Neural cell (in vitro differentiated cells): Measurements from ENCODE around the gene PTPRF. TPM values are rescaled to one million over a fixed set of nuclear protein-coding genes. Genes with fewer than 3 reads are reported as not detected.

ENCODE experiments used
- H2AFZ ChIP-seq: fragments of 200-600, 300-800 bp; sonication (generic), shearing (Covaris generic); 2 replicates; pipeline ENCODE4 v1.6.0; 2014; ENCODE audit warnings: low read depth, mild to moderate bottlenecking, antibody characterized with exemption, low read length, moderate library complexity
- H3F3A ChIP-seq: fragments of 200-600 bp; shearing (Covaris generic); 2 replicates; pipeline ENCODE4 v1.6.1; 2016; ENCODE audit warnings: mild to moderate bottlenecking, moderate library complexity, mixed read lengths, antibody characterized with exemption, low read length; ENCODE audit not compliant: insufficient read depth, poor library complexity, severe bottlenecking
- H3K27ac ChIP-seq: fragments of 200-600, 300-800 bp; sonication (generic), shearing (Covaris generic); 2 replicates; pipeline ENCODE4 v1.5.1; 2014; ENCODE audit warnings: mild to moderate bottlenecking, low read length, moderate library complexity
- H3K27me3 ChIP-seq: fragments of 300-800, 200-600 bp; sonication (generic), shearing (Covaris generic); 2 replicates; pipeline ENCODE4 v1.6.0; 2014; ENCODE audit warnings: mild to moderate bottlenecking, low read depth, low read length, moderate library complexity; ENCODE audit not compliant: insufficient read depth
- H3K36me3 ChIP-seq: fragments of 300-800, 200-600 bp; sonication (generic), shearing (Covaris generic); 2 replicates; pipeline ENCODE4 v1.5.1; 2014; ENCODE audit warnings: mild to moderate bottlenecking, antibody characterized with exemption, low read length, moderate library complexity; ENCODE audit not compliant: insufficient read depth
- H3K4me2 ChIP-seq: fragments of 300-800, 200-600 bp; sonication (generic), shearing (Covaris generic); 2 replicates; pipeline ENCODE4 v1.6.0; 2014; ENCODE audit warnings: mild to moderate bottlenecking, low read length
- H3K4me3 ChIP-seq: fragments of 300-800, 200-600 bp; sonication (generic), shearing (Covaris generic); 2 replicates; pipeline ENCODE4 v1.5.1; 2014; ENCODE audit warnings: mild to moderate bottlenecking, low read length, moderate library complexity
- H3K79me2 ChIP-seq: fragments of 200-600 bp; shearing (Covaris generic); replicated peaks from 2 replicates; pipeline ENCODE4 v1.6.0; 2014; ENCODE audit warnings: mild to moderate bottlenecking, low read length, moderate library complexity; ENCODE audit not compliant: insufficient read depth
- H3K9ac ChIP-seq: fragments of 300-800, 200-600 bp; sonication (generic), shearing (Covaris generic); 2 replicates; pipeline ENCODE4 v1.6.1; 2016; ENCODE audit warnings: mild to moderate bottlenecking, low read length, mixed read lengths
- H3K9me2 ChIP-seq: fragments of 200-600 bp; shearing (Covaris generic); 2 replicates; pipeline ENCODE4 v1.6.1; 2016; ENCODE audit warnings: mild to moderate bottlenecking, low read length, mixed read lengths; ENCODE audit not compliant: insufficient read depth
- H3K9me3 ChIP-seq: fragments of 200-600, 300-800 bp; sonication (generic), shearing (Covaris generic); 2 replicates; pipeline ENCODE4 v1.6.1; 2016; ENCODE audit warnings: mild to moderate bottlenecking, mixed run types, low read length, moderate library complexity, mixed read lengths
- H4K20me1 ChIP-seq: fragments of 200-600 bp; shearing (Covaris generic); 2 replicates; pipeline ENCODE4 v1.6.1; 2016; ENCODE audit warnings: mild to moderate bottlenecking, mixed run types; ENCODE audit not compliant: insufficient read depth
- EP300 ChIP-seq: fragments of 450-650 bp; conservative IDR thresholded peaks from 2 replicates; pipeline ENCODE4 v1.6.1; 2014; ENCODE audit warnings: antibody characterized with exemption, mild to moderate bottlenecking, moderate library complexity; ENCODE audit not compliant: poor library complexity, severe bottlenecking
- EZH2 ChIP-seq: fragments of 200-600, 300-800 bp; shearing (Covaris generic), sonication (generic); IDR thresholded peaks from 2 replicates; pipeline ENCODE4 v1.6.1; 2014; ENCODE audit warnings: antibody characterized with exemption, low read length, borderline replicate concordance, mild to moderate bottlenecking; ENCODE audit not compliant: insufficient read depth, poor library complexity, severe bottlenecking
- MXI1 ChIP-seq: fragments of 450-650 bp; conservative IDR thresholded peaks from 2 replicates; pipeline ENCODE4 v1.6.1; 2014; ENCODE audit warnings: antibody characterized with exemption, mild to moderate bottlenecking; ENCODE audit not compliant: poor library complexity, severe bottlenecking
- POLR2AphosphoS5 ChIP-seq: IDR thresholded peaks from 2 replicates; pipeline ENCODE4 v1.6.1; 2012
- RAD21 ChIP-seq: fragments of 450-650 bp; conservative IDR thresholded peaks from 2 replicates; pipeline ENCODE4 v1.6.1; 2014; ENCODE audit warnings: antibody characterized with exemption, mild to moderate bottlenecking, moderate library complexity
- REST ChIP-seq: IDR thresholded peaks from 2 replicates; pipeline ENCODE4 v1.6.1; 2012; ENCODE audit warnings: borderline replicate concordance
- SMC3 ChIP-seq: fragments of 450-650 bp; conservative IDR thresholded peaks from 2 replicates; pipeline ENCODE4 v1.6.1; 2014; ENCODE audit warnings: antibody characterized with exemption, mild to moderate bottlenecking, moderate library complexity; ENCODE audit not compliant: poor library complexity
- TAF1 ChIP-seq: IDR thresholded peaks from 2 replicates; pipeline ENCODE4 v1.6.1; 2012; ENCODE audit warnings: low read depth
- polyA plus RNA-seq: library from polyadenylated mRNA; depleted of rRNA; stranded (reverse); fragments of >200 nt; gene quantifications from 2 replicates; pipeline ENCODE4 v1.2.3, GENCODE V29; 2014
- TF ChIP-seq, protein P1 (sequence below): fragments of 450-650 bp; IDR thresholded peaks from 2 replicates; pipeline ENCODE4 v1.5.1; 2014; ENCODE audit warnings: antibody characterized with exemption, mild to moderate bottlenecking, moderate library complexity; ENCODE audit not compliant: poor library complexity, severe bottlenecking

Gene PTPRF
- polyA plus RNA-seq, 1 donor from 2014 or later = 66.6 TPM

- no peak overlapping the region for H2AFZ ChIP-seq
- no peaks in the 10 kb centered on the region for H4K20me1 ChIP-seq
- H3K4me2 ChIP-seq = no peak overlapping the region
- no peak overlapping the region for H3K27ac ChIP-seq
- H3K36me3 ChIP-seq = no peaks in the 10 kb centered on the region
- H3K4me3 ChIP-seq = no peak overlapping the region
- no peaks in the 10 kb centered on the region for H3K9me3 ChIP-seq
- H3K27me3 ChIP-seq = no peaks in the 10 kb centered on the region
- H3K9ac ChIP-seq = no peak overlapping the region
- no peaks in the 10 kb centered on the region for H3K79me2 ChIP-seq
- no peak for TF ChIP-seq REST
- TF ChIP-seq TAF1 = no peak
- TF ChIP-seq, protein P1, sequence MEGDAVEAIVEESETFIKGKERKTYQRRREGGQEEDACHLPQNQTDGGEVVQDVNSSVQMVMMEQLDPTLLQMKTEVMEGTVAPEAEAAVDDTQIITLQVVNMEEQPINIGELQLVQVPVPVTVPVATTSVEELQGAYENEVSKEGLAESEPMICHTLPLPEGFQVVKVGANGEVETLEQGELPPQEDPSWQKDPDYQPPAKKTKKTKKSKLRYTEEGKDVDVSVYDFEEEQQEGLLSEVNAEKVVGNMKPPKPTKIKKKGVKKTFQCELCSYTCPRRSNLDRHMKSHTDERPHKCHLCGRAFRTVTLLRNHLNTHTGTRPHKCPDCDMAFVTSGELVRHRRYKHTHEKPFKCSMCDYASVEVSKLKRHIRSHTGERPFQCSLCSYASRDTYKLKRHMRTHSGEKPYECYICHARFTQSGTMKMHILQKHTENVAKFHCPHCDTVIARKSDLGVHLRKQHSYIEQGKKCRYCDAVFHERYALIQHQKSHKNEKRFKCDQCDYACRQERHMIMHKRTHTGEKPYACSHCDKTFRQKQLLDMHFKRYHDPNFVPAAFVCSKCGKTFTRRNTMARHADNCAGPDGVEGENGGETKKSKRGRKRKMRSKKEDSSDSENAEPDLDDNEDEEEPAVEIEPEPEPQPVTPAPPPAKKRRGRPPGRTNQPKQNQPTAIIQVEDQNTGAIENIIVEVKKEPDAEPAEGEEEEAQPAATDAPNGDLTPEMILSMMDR = no peak
- TF ChIP-seq EZH2 = no peak
- no peak for TF ChIP-seq EP300
- TF ChIP-seq SMC3 = no peak
- no peak for TF ChIP-seq RAD21
- TF ChIP-seq POLR2AphosphoS5 = no peak
- no peak for TF ChIP-seq MXI1
- H3F3A ChIP-seq = no peaks in the 10 kb centered on the region
- H3K9me2 ChIP-seq = no peaks in the 10 kb centered on the region
Observed at GRCh38 chr1:43569175-43569574, 38.5 kb downstream of the PTPRF start.

DNA sequence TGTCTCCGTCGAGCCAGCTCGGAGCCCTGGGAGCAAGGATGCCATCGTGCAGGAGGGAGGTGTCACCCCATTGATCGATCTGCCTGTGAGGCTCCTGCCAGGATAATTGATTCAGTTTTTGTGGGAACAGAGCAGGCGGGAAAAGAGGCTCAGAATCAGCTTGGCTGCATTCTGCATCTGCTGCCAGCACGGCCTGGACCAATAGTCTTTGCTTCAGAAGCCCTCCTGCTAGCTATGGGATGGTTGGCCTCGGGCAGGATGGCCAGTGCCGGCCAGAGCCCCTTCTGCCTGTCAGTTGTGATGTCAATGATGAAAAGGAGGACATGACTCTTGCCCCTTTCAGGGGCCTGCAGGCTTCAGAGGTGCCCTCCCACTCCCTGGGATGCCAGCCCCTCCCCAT lies 39.6 kb downstream of the PTPRF start:
- H3F3A ChIP-seq = no peaks in the 10 kb centered on the region
- H3K9me3 ChIP-seq = no peaks in the 10 kb centered on the region
- no peaks in the 10 kb centered on the region for H3K79me2 ChIP-seq
- H3K4me3 ChIP-seq = no peak overlapping the region
- H3K4me2 ChIP-seq = no peak overlapping the region
- H2AFZ ChIP-seq = no peak overlapping the region
- no peak overlapping the region for H3K9ac ChIP-seq
- H3K36me3 ChIP-seq = no peaks in the 10 kb centered on the region
- H3K27ac ChIP-seq = no peak overlapping the region
- TF ChIP-seq RAD21 (no peak), TAF1 (no peak), MXI1 (no peak), POLR2AphosphoS5 (no peak), REST (no peak)
- no peaks in the 10 kb centered on the region for H3K9me2 ChIP-seq
- H3K27me3 ChIP-seq = no peaks in the 10 kb centered on the region
- no peaks in the 10 kb centered on the region for H4K20me1 ChIP-seq
